Left cardiac atrium (tissue), 4 donors: ENCODE data around the gene NPC2. TPM values are rescaled to one million over a fixed set of nuclear protein-coding genes. Genes with fewer than 3 reads are reported as not detected.

Experiments used
- ATAC-seq, 2 donors: fragments of 200-7000 bp; cut with Tn5 transposase; one replicate each; pipeline ENCODE4 v1.9.1; 2020; ENCODE audit warnings: mild to moderate bottlenecking in 2 of 2, moderate library complexity in 2 of 2
- DNase-seq: peaks from one replicate; pipeline ENCODE4 v3.0.0-alpha.2; 2020
- intact Hi-C, 2 donors: fragments of 100-400 bp; cut with DNase I; formaldehyde crosslinking; loops; one replicate each; pipeline versions ENCODE4 v1.14.1 to v1.15.1; 2022 to 2023
- total RNA-seq, 2 donors: library from RNA; stranded (reverse); fragmentation: NEBNext Ultra II Directional; extraction: Animal tissue kit (Norgen Biotek cat#: 25700); gene quantifications; one replicate each; pipeline ENCODE4 v1.2.1, GENCODE V29; 2021
- donor health status: DM: no; HTN: yes; CAD: no.
- donor health status: DM: no; HTN: yes; CAD: no; lungs with severe emphysema.
- donor health status: DM: yes; HTN: yes; CAD: no.
- donor health status: Dilated cardiomyopathy.

Gene NPC2
- total RNA-seq, 2 donors from 2014 or later = 156 to 157 TPM

DNA sequence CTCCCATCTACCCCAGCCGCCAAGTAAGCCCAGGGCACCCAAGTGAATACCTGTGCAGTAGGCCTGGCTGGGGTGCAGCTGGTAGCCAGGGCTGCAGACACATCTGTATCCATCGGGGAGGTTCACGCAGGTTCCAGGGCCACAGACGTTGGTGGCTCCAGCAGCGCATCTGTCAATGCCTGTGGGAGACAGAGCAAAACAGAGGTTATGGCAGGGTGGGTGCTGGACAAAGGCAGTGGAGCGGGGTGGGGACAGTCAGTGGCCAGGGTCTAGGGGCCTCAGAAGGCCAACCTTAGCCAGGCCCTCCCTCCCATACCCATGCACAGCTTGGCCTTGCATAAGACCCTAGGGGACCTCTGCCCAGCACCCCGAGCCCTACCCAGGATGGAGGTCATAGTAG is 29.6 kb upstream of the NPC2 start:
- ATAC-seq (no peak), DNase-seq (no peak)
- intact Hi-C loops = no loop called here

DNA sequence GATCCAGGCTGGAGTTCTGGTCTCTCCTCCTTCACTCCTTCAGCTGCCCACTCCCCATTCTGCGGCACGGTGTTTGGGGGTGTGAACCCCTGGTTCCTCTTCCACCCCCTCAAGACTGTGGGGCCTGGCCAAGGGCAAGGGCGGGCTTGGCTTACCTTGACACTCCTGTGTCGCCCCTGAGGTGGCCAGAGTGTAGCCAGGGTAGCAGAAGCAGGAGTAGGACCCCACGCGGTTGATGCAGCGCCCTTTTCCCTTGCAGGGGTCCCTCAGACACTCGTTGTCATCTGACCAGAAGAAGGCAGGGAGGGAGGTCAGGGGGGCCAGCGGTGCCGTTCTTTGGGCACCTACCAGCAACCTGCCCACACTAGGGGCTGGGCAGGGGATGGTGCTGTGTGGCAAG is 28.7 kb upstream of the NPC2 start:
- ATAC-seq (no peak), DNase-seq (no peak)
- intact Hi-C loops = no loop called here

DNA sequence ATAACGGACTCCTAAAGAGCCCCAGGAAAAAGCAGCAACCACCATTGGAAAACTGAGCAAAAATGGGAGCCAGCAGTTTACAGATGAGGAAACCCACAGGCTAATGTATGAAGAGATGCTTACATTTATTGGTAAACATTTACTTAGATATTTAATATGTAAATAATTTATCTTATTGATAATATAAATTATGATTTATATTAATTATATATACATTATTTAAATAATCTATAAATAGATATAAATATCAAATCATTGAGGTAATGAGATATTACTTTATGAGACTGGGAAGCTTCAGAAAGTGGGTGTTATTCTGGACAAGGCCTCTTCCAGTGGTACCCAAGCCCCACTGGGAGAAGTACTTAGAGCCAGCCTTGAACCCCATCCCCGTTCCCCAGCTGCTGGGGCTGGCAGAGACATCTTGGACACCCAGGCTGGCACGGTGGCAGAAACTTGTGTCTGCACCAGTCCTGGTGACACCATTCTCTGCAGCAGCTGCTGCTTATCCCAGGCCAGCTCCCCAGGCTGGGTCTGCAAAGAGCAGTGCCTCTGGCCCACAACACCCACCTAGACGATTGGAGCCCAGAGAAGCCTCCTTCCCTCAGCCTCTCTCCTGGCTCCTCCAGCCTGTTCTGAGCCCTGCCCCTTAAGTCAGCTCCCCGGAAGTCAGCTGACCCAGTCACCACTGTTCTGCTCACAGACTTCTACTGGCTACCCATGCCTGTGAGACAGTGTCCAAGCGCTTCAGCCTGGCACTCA is 26.4 kb upstream of the NPC2 start:
- ATAC-seq (peak in 1 of 2 donors; percentile 34), DNase-seq (no peak)
- intact Hi-C loops = no loop called here

DNA sequence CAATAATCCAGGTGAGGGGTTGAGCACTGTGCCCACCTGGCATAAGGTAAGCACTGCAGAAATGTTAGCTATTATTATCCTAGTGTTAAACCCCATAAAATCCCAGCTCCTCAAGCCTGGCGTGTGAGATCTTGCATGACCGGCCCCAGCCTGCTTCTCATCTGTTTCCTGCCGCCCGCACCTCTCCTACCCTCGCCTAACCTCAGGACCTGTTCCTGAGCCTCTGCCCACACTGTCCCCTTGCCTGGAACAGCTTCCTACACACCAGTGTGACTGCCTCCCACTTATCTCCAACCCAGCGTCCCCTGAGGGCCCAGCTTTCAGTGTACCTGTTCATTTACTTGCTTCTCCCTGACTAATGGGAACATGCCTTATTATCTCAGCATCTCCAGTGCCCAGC is 25.1 kb upstream of the NPC2 start:
- ATAC-seq (no peak), DNase-seq (no peak)
- intact Hi-C loops = no loop called here

DNA sequence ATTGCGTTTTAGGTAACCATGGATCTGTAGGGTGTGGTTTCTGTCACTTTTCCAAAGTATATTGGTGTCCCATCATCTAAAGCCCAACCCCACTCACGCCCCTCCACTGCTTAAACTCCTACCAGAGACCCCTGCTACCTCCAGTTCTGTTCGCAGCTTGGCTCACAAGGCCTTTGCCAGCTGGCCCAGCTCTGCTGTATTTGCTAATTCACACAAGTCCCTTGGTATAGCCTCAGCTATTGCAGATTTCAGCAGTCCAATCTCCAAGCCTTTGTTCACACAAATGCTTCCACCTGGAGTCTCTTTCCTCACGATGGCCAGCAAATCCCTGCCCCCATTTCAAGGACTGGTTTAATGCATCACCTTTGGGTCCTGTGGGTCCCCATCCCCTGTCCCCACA is 24.6 kb upstream of the NPC2 start:
- intact Hi-C loops = no loop called here
- DNase-seq = no peak
- ATAC-seq = no peak

DNA sequence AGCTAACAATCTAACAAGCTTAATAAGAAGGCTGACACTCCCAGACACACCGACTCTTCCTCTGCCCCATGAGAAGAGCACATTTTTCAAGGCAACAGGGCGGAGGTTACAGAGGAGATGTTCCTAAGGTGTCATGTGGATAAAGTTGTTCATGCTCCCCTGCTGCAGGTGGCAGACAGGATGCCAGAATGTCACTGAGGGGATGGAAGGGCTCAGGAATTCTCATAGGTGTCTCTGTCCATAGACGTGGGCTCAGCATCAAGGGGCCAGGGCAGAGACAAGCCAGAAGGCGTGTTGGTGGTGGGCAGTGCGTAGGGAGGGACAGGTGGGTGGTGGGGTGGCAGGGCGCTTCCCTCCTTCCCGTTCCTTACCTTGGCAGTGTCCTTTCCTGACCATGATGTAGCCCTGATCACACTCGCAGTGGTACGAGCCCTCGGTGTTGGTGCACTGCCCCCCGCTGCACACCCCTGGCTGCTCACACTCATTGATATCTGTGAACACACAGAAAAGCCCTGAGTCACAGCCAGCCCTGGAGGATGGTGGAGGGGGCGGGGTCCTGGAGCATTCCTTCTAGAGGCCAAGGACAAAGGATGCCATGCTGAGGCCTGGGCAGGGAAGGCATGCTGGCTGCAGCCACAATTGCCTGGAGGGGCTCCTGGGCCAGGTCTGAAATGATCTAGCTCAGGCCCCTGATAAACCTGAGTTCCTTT is 23.5 kb upstream of the NPC2 start:
- DNase-seq (no peak), ATAC-seq (no peak)
- intact Hi-C loops = no loop called here

DNA sequence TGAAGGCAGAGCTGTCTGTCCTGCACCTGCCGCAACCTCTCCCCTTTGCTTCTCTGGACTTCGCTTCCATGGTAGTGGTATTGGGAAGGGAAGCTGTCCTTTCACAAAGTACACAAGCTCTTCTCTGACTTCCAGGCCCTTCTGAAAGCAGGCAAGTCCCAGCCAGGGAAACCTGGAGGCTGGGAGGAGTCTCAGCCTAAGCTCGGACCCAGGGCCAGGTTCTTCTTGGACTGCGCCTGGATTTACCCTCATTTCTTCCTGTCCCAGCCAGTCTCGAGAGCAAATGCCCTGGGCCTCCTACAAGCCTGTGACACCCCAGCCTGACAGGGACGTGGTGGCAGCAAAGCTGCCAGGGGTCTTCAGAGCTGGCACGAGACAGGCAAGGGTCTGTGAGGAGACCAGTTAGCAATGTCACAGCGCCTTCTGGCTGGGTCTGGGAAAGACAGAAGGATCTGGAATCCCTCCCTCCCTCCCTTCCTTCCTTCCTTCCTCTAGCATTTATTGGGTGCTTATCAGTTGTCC is 22.8 kb upstream of the NPC2 start:
- no peak for DNase-seq
- no peak for ATAC-seq
- intact Hi-C loops = no loop called here

DNA sequence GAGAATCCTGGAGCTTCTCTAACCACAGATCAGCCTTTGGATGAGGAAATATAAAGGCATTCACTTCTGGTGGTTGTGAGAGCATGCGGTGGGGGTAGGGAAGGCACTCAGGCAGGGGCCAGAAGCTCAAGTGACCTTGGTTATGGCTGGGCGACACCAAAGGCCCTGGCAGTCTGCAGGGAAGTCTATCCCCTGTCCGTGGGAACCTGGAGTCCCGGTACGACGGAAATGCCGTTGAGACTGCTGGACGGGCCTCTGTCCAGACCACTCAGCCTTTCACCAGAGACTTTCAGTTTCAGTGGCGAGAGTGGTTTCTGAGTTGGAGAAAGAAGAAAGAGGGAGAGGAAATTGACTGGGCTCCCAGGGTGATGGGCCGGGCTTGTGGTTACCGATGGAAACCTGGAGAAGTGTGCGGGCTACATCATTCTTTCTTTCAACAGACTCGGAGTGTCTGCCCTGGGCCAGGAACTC is 21.4 kb upstream of the NPC2 start:
- DNase-seq (peak; percentile 47), ATAC-seq (peak in 1 of 2 donors; percentile 21)
- intact Hi-C loops = no loop called here

DNA sequence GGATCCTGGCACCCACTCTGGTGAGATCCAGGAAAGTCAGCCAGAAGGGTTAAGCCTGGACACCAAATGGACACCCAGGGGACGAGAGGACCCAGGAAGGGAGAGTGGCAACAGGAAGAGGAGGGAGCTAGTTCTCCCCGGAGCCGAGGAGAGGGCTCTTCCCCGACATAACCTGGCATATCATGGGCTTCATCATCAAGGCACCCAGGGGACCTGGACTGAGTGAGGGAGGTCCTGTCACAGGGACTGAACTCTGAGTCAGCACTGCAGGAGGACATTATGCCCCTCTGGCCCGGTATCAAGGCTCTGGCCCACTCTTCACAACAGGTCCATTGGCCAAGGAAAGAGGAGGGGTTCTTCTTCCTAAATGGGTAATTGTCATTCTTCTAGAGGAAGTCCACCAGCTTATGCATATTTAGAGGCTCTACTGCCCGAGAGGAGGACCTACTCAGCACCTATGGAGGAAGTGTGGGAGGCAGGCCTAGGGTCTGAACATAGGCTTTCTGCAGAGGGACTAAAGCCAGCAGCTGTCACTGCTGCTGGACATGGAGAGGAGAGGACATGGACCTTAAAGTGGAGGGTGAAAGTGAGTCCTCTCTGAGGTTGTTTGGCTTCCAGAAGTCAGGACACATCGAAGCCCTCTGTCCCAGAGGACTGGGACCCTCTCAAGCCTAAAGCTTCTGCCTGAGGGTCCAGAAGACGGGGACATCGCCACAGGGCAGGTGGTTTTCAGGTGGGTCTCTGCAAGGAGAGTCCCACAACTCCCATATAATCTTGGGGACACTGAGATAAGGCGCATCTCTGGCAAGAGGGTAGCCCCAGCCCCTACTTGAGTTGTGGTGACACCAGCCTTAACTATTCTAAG is 19.1 kb upstream of the NPC2 start:
- intact Hi-C loops = no loop called here
- DNase-seq = no peak
- peak in 1 of 2 donors; percentile 10 for ATAC-seq

DNA sequence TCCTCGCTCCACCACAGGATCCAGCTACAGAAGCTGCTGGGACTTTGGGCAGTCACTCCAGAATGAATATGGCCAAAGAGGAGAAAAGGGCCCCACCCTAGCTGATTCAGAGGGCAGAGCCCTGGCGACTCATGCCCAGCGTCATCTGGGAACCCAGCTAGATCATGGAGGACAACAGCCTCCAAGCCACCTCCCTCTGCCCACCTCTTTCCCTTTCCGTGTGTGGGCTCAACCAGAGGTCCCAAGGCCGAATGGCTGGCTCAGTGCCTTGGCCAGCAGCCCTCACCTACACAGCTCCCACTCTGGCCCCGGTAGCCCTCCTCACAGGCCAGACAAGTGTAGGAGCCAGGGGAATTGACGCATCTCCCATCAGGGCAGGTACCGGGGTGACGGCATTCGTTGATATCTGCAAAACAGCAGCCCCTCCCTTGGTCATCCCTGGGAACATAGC is 17.9 kb upstream of the NPC2 start:
- intact Hi-C loops = no loop called here
- DNase-seq = peak; percentile 47
- peak in 1 of 2 donors; percentile 17 for ATAC-seq

DNA sequence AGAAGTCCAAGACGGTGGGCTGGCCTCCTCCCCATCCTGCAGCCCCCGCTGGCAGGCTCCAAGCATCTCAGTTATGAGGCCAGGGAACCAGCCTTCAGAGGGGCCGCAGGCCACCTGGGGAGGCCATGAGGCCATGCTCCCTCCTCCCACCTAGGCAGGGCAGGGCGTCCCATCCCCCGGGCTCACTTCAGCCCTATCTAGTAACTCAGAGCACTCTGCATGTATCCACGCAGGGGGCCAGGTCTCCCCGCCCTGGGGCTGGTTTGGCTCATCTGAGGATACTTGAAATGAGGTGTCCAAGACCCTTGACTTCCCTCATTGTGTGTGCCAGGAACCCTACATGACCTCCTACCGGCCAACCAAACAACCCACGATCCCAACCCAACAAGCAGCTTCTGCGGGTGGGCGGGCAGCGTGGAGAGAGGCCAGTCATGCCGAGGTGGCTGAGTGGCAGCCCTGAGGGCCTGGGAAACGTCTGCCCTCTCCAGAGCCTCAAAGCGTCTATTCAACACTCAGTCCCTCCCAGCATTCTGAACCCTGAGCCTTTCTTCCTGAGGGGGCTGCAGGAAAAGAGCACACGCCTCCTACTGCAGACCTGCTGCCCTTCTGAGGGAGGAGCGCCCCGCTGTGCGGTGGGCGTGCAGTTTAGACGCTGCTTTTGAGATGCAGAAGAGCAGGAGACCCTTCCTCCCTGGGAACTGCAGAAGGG is 17.3 kb upstream of the NPC2 start:
- DNase-seq (no peak), ATAC-seq (no peak)
- intact Hi-C loops = no loop called here

DNA sequence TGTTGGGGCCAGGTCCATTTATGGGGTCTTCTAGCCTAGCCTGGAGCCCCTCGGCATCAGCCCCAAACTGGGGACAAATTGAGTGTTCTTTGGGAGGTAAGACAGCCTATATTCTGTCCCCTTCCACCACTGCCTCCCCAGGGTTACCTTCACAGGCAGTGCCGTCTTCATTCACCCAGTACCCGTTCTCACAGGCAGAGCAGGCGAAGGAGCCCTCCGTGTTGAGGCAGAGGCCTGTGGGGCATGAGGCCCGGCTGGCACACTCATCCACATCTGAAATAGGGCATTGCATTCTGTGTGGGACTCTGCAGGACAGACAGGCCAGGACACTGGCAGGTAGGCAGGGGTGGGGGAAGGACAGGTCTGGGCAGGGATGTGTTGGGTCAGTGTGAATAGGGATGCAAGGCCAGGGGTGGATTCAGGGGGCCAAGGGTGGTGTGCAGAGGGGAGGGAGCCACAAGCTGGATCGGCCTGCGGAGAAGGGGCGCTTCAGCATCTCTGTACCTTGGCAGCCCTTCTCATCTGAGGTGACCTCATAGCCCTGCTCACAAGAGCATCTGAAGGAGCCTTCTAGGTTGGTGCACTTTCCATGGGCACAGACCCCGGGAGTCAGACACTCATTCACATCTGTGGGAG is 16.6 kb upstream of the NPC2 start:
- DNase-seq = no peak
- intact Hi-C loops = loop anchor here in 1 of 2 donors (10.0 kb wide), 1 partner anchor 105 kb away; the partner anchor contains the start of gene LTBP2
- ATAC-seq = no peak

DNA sequence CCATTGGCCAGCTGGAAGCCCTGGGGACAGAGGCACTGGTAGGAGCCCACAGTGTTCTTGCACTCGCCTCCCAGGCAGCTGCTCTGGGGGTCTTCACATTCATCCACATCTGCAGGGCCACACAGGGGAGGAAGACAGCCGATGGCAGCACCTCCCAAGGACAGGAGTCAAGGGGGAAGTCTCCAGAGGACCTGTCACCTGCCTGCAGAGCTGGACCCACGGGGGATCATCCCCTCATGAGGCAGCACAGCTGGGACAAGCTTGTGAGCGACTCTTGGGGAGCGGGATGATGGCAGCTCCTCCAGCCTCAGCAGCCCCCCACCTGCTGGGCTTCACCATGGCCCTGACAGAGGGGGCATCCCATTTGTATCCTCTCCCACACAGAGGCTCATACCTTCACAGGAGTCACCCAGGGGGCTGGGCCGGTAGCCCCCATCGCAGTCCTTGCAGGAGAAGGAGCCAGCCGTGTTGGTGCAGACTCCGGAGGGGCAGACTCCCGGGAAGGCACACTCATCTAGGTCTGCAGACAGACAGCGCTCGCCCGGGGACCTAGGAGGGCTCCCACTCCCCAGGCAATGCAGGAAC is 15.8 kb upstream of the NPC2 start:
- DNase-seq (no peak), ATAC-seq (no peak)
- intact Hi-C loops = loop anchor here in 1 of 2 donors (10.0 kb wide), 1 partner anchor 106 kb away; the partner anchor contains the start of gene LTBP2

DNA sequence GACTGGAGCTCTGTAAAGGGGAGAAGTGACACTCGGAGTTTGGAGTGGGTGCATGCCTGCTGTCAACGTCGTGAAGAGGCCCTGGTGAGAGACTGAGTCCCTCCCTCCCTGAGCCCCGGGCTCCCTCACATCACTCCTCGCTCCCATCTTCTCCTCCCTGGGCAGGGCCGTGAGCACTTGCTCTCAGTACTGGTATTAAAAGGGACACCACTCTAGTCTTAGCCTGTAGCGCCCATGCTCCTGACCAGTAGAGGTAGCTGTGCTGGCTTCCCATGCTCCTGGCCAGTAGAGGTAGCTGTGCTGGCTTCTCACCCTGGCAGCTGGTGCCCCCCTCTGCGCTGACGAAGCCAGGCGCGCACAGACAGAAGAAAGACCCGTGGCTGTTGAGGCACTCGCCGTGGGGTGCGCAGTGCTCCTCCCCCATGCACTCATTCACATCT is 15.2 kb upstream of the NPC2 start:
- ATAC-seq (peak in 1 of 2 donors; percentile 2), DNase-seq (no peak)
- intact Hi-C loops = loop anchor here in 1 of 2 donors (10.0 kb wide), 1 partner anchor 106 kb away; the partner anchor contains the start of gene LTBP2

DNA sequence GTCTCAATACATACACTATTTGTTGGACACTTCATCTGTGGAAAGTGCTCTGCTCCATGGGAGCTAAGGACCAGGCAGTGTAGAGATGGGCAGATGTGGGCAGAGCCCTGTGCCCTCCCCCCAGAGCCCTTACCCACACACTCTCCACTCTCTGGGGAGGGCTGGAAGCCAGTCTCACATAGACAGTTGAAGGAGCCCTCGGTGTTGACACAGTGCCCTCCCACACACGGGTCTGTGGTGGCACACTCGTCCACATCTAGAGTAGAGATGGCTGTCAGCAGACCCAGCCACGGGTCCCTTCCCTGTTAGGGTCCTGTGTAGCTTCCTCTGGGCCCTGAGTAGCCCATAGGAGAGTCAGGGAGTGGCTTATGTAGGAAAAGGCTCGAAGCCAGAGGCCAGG is 14.7 kb upstream of the NPC2 start:
- intact Hi-C loops = loop anchor here in 1 of 2 donors (10.0 kb wide), 1 partner anchor 107 kb away; the partner anchor contains the start of gene LTBP2
- ATAC-seq = no peak
- no peak for DNase-seq

DNA sequence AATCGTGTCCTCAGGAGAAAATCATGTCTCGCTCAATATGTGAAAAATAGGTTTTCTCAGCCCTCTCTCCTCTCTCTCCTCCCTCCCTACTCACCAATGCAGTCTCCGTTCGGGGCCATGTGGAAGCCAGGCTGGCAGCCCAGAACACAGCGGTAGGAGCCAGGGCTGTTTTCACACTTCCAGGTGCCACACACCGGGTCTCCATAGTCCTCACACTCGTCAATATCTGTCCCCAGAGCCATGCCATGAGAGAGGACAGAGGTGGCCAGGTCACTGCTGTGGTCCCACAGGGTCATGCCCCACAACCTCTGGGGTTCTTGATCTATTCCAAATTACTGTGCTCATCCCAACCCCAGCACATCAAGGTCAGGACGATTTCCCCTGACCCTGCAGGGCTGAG is 14.0 kb upstream of the NPC2 start:
- DNase-seq = no peak
- intact Hi-C loops = loop anchor here in 1 of 2 donors (10.0 kb wide), 1 partner anchor 108 kb away; the partner anchor contains the start of gene LTBP2
- ATAC-seq = peak in 1 of 2 donors; percentile 35

DNA sequence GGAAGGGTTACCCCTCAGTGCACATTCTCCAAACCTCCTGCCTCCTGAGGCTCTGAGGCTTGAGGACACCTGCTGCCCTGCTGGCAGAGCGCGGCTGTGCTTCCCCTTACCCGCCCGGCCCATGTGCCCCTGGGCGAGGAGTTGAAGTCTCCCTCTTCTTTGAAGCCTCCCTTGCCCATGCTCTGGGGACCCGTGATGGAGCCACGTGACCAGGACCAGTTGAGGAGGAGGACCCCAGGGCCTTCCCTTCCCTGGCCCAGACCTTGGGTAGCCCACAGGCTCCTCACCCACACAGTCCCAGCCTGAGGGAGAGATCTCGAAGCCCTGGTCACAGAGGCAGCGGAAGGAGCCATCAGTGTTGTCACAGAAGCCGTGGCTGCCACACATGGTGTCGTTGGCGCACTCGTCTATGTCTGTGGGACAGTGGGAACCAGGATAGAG is 13.3 kb upstream of the NPC2 start:
- ATAC-seq = no peak
- no peak for DNase-seq
- intact Hi-C loops = loop anchor here in 1 of 2 donors (10.0 kb wide), 1 partner anchor 108 kb away; the partner anchor contains the start of gene LTBP2
